Astrocyte (in vitro differentiated cells and primary cell): ENCODE measurements around the gene RNF207. TPM values are rescaled to one million over a fixed set of nuclear protein-coding genes. Genes with fewer than 3 reads are reported as not detected.
A peak's percentile ranks its signal among the peaks of the same experiment; 100 is the strongest.

Source experiments
- DNase-seq: peaks from one replicate; pipeline ENCODE4 v3.0.0-alpha.2; 2010; ENCODE audit warnings: low read depth
- FAIRE-seq: peaks from 2 replicates; lab custom pipeline; 2011; peaks lifted over from hg19 to GRCh38; lab: Jason Lieb, UNC
- H2AFZ ChIP-seq: 2 replicates; pipeline ENCODE4 v1.6.0; 2012; ENCODE audit warnings: low read depth, low read length, inconsistent platforms
- H3K27ac ChIP-seq: 2 replicates; pipeline ENCODE4 v1.5.1; 2011; ENCODE audit warnings: low read depth, low read length, inconsistent platforms
- H3K27me3 ChIP-seq: 2 replicates; pipeline ENCODE4 v1.6.0; 2011; ENCODE audit warnings: low read length, inconsistent platforms; ENCODE audit not compliant: insufficient read depth
- H3K36me3 ChIP-seq: 2 replicates; pipeline ENCODE4 v1.5.1; 2011; ENCODE audit warnings: low read length, inconsistent platforms; ENCODE audit not compliant: insufficient read depth
- H3K4me1 ChIP-seq: 2 replicates; pipeline ENCODE4 v1.5.1; 2011; ENCODE audit warnings: low read length, inconsistent platforms; ENCODE audit not compliant: insufficient read depth
- H3K4me2 ChIP-seq: 2 replicates; pipeline ENCODE4 v1.6.0; 2012; ENCODE audit warnings: low read length, inconsistent platforms
- H3K4me3 ChIP-seq: 2 replicates; pipeline ENCODE4 v1.5.1; 2011; ENCODE audit warnings: low read depth, mild to moderate bottlenecking, low read length, inconsistent platforms; ENCODE audit not compliant: insufficient read depth
- H3K79me2 ChIP-seq: 2 replicates; pipeline ENCODE4 v1.6.0; 2012; ENCODE audit warnings: mild to moderate bottlenecking, low read length, inconsistent platforms; ENCODE audit not compliant: insufficient read depth
- H3K9ac ChIP-seq: 2 replicates; pipeline ENCODE4 v1.6.0; 2012; ENCODE audit warnings: mild to moderate bottlenecking, low read length, inconsistent platforms
- H3K9me3 ChIP-seq: 2 replicates; pipeline ENCODE4 v1.5.1; 2012; ENCODE audit warnings: low read depth, mild to moderate bottlenecking, low read length, inconsistent platforms; ENCODE audit not compliant: insufficient read depth
- H4K20me1 ChIP-seq: 2 replicates; pipeline ENCODE4 v1.6.0; 2012; ENCODE audit warnings: low read length, inconsistent platforms; ENCODE audit not compliant: insufficient read depth
- H3K27ac Mint-ChIP-seq: one replicate; pipeline ENCODE4 v1.8.0; 2021; ENCODE audit warnings: mild to moderate bottlenecking, mixed read lengths; ENCODE audit not compliant: unreplicated experiment
- H3K27me3 Mint-ChIP-seq: one replicate; pipeline ENCODE4 v1.8.0; 2021; ENCODE audit warnings: low read depth, mixed read lengths; ENCODE audit not compliant: unreplicated experiment
- H3K36me3 Mint-ChIP-seq: one replicate; pipeline ENCODE4 v1.8.0; 2021; ENCODE audit warnings: low read depth, mixed read lengths; ENCODE audit not compliant: unreplicated experiment
- H3K4me1 Mint-ChIP-seq: one replicate; pipeline ENCODE4 v1.8.0; 2021; ENCODE audit warnings: low read depth, mixed read lengths; ENCODE audit not compliant: unreplicated experiment
- H3K4me3 Mint-ChIP-seq: one replicate; pipeline ENCODE4 v1.8.0; 2021; ENCODE audit warnings: mild to moderate bottlenecking, moderate library complexity, mixed read lengths; ENCODE audit not compliant: unreplicated experiment
- H3K9me3 Mint-ChIP-seq: one replicate; pipeline ENCODE4 v1.8.0; 2021; ENCODE audit warnings: mild to moderate bottlenecking, mixed read lengths; ENCODE audit not compliant: unreplicated experiment
- CTCF ChIP-seq: IDR thresholded peaks from 2 replicates; pipeline ENCODE4 v1.5.1; 2011; ENCODE audit warnings: low read depth, mild to moderate bottlenecking, inconsistent platforms, low read length, moderate library complexity; ENCODE audit not compliant: insufficient read depth
- EZH2 ChIP-seq: IDR thresholded peaks from 2 replicates; pipeline ENCODE4 v1.6.1; 2012; ENCODE audit warnings: mild to moderate bottlenecking, low read length, inconsistent platforms; ENCODE audit not compliant: insufficient read depth
- total RNA-seq: library from RNA; stranded (reverse); gene quantifications from 2 replicates; pipeline ENCODE4 v1.2.1, GENCODE V29; 2021

The RNF207 gene
- total RNA-seq, 1 donor from 2014 or later: 4.7 TPM

- no peak for FAIRE-seq
- peaks cover 41% of the 10 kb centered on the region for H3K27me3 ChIP-seq
Measured at GRCh38 chr1:6180268-6180706, 25.6 kb upstream of the RNF207 start, which contains the start of gene CHD5. CHD5 (minus strand) TSS chr1:6180321; CDS start chr1:6180023, 298 bp downstream.

GRCh38 chr1:6180707-6181311 lies 25.1 kb upstream of the RNF207 start:
- peaks cover under 1% of the 10 kb centered on the region for H3K36me3 ChIP-seq
- H3K4me1 ChIP-seq: peaks cover 11% of the 10 kb centered on the region
- no peak overlapping the region for H3K27ac ChIP-seq
- peaks cover 4% of the 10 kb centered on the region for H3K79me2 ChIP-seq
- Mint-ChIP-seq H3K4me1 (peaks cover 19% of the 10 kb centered on the region), H3K27ac (no peak overlapping the region), H3K4me3 (no peak overlapping the region), H3K9me3 (no peaks in the 10 kb centered on the region), H3K36me3 (no peaks in the 10 kb centered on the region), H3K27me3 (peaks cover 18% of the 10 kb centered on the region)
- no peak overlapping the region for H2AFZ ChIP-seq
- H3K27me3 ChIP-seq: peaks cover 41% of the 10 kb centered on the region
- no peaks in the 10 kb centered on the region for H3K9me3 ChIP-seq
- FAIRE-seq: no peak
- peak overlapping the region; percentile 39 for H3K4me2 ChIP-seq
- H3K9ac ChIP-seq: no peak overlapping the region
- H3K4me3 ChIP-seq: no peak overlapping the region
- TF ChIP-seq CTCF (no peak), EZH2 (peak; percentile 71)
- no peak for DNase-seq
- peaks cover 58% of the 10 kb centered on the region for H4K20me1 ChIP-seq

More at GRCh38 chr1:6180268-6180706, 25.6 kb upstream of the RNF207 start, which contains the start of gene CHD5:
- Histone ChIP-seq H3K36me3 (no peaks in the 10 kb centered on the region), H3K4me2 (peak within 1 kb of the TSS; percentile 46), H3K27ac (no peak within 1 kb of the TSS), H3K4me3 (no peak within 1 kb of the TSS), H3K9ac (no peak within 1 kb of the TSS), H3K4me1 (peaks cover 6% of the 10 kb centered on the region), H3K9me3 (peaks cover 3% of the 10 kb centered on the region), H2AFZ (no peak within 1 kb of the TSS), H3K79me2 (peaks cover 4% of the 10 kb centered on the region), H4K20me1 (peaks cover 53% of the 10 kb centered on the region)
- no peak within 1 kb of the TSS for H3K27ac Mint-ChIP-seq
- no peak within 1 kb of the TSS for H3K4me3 Mint-ChIP-seq
- peaks cover 15% of the 10 kb centered on the region for H3K4me1 Mint-ChIP-seq
- DNase-seq: no peak
- H3K27me3 Mint-ChIP-seq: peaks cover 18% of the 10 kb centered on the region
- H3K9me3 Mint-ChIP-seq: no peaks in the 10 kb centered on the region
- H3K36me3 Mint-ChIP-seq: no peaks in the 10 kb centered on the region
- TF ChIP-seq CTCF: no peak
- TF ChIP-seq EZH2: peak; percentile 89

GRCh38 chr1:6181347-6181770 lies 24.6 kb upstream of the RNF207 start:
- Histone ChIP-seq H3K4me2 (peak overlapping the region; percentile 39), H2AFZ (no peak overlapping the region), H3K79me2 (peaks cover 4% of the 10 kb centered on the region), H3K27me3 (peaks cover 36% of the 10 kb centered on the region), H3K27ac (no peak overlapping the region), H3K4me3 (no peak overlapping the region), H3K36me3 (peaks cover 3% of the 10 kb centered on the region), H4K20me1 (peaks cover 62% of the 10 kb centered on the region), H3K9me3 (no peaks in the 10 kb centered on the region), H3K4me1 (peaks cover 11% of the 10 kb centered on the region), H3K9ac (no peak overlapping the region)
- DNase-seq: no peak
- no peak overlapping the region for H3K4me3 Mint-ChIP-seq
- no peaks in the 10 kb centered on the region for H3K9me3 Mint-ChIP-seq
- peaks cover 3% of the 10 kb centered on the region for H3K36me3 Mint-ChIP-seq
- H3K4me1 Mint-ChIP-seq: peaks cover 21% of the 10 kb centered on the region
- TF ChIP-seq CTCF: no peak
- no peak for TF ChIP-seq EZH2
- no peak for FAIRE-seq
- peaks cover 18% of the 10 kb centered on the region for H3K27me3 Mint-ChIP-seq
- H3K27ac Mint-ChIP-seq: no peak overlapping the region
